Testis (tissue), 2 donors: ENCODE data around the gene SLCO4A1.

ENCODE experiments used
- POLR2A ChIP-seq: fragments of 450-650 bp; IDR thresholded peaks from one replicate; pipeline ENCODE4 v1.6.1; 2017; ENCODE audit warnings: antibody characterized with exemption, mild to moderate bottlenecking, moderate library complexity
- TF ChIP-seq, protein P1 (sequence below), 3 experiments: fragments of 450-650 bp in 2 of 3; fragments of 200-600 bp in 1 of 3; sonication (generic) in 1 of 3; IDR thresholded peaks; one replicate each; pipeline ENCODE4 v1.5.1; 2016 to 2019; ENCODE audit warnings: antibody characterized with exemption in 3 of 3, mild to moderate bottlenecking in 2 of 3, moderate library complexity in 1 of 3

GRCh38 chr20:62650551-62651284, 8.4 kb downstream of the SLCO4A1 start:
- no peak for TF ChIP-seq POLR2A
- TF ChIP-seq, protein P1, sequence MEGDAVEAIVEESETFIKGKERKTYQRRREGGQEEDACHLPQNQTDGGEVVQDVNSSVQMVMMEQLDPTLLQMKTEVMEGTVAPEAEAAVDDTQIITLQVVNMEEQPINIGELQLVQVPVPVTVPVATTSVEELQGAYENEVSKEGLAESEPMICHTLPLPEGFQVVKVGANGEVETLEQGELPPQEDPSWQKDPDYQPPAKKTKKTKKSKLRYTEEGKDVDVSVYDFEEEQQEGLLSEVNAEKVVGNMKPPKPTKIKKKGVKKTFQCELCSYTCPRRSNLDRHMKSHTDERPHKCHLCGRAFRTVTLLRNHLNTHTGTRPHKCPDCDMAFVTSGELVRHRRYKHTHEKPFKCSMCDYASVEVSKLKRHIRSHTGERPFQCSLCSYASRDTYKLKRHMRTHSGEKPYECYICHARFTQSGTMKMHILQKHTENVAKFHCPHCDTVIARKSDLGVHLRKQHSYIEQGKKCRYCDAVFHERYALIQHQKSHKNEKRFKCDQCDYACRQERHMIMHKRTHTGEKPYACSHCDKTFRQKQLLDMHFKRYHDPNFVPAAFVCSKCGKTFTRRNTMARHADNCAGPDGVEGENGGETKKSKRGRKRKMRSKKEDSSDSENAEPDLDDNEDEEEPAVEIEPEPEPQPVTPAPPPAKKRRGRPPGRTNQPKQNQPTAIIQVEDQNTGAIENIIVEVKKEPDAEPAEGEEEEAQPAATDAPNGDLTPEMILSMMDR (IDR thresholded peaks at IDR 0.05) = no peak
